SW480 (cell line): Measurements from ENCODE around the gene FBN2.
A peak's percentile ranks its signal among the peaks of the same experiment; 100 is the strongest.
"Not testable (repeated sequence)": the region's sequence is repeated elsewhere in the genome, so short reads cannot be mapped to it uniquely, and the experiment has no call there.

ENCODE experiments used
- DNase-seq: peaks from one replicate; pipeline ENCODE4 v3.0.0-alpha.2; 2016; ENCODE audit warnings: low spot score

Gene FBN2

GRCh38 chr5:128478386-128479368 lies 59.4 kb downstream of the FBN2 start:
- DNase-seq = no peak

GRCh38 chr5:128477944-128478343 lies 60.1 kb downstream of the FBN2 start:
- DNase-seq = no peak

GRCh38 chr5:128475693-128476092 lies 62.4 kb downstream of the FBN2 start:
- no peak for DNase-seq

- no peak for DNase-seq
Observed at GRCh38 chr5:128472919-128473318, 65.1 kb downstream of the FBN2 start.

GRCh38 chr5:128472036-128472435 lies 66.0 kb downstream of the FBN2 start:
- DNase-seq = no peak

GRCh38 chr5:128470663-128471062 lies 67.4 kb downstream of the FBN2 start:
- no peak for DNase-seq

- no peak for DNase-seq
Observed at GRCh38 chr5:128469912-128470311, 68.1 kb downstream of the FBN2 start.

- DNase-seq = no peak
Observed at GRCh38 chr5:128466980-128467379, 71.1 kb downstream of the FBN2 start.

GRCh38 chr5:128466554-128466953 lies 71.5 kb downstream of the FBN2 start:
- DNase-seq = no peak

- no peak for DNase-seq
Observed at GRCh38 chr5:128464596-128464995, 73.4 kb downstream of the FBN2 start.

GRCh38 chr5:128462330-128462729 lies 75.7 kb downstream of the FBN2 start:
- DNase-seq = no peak

- DNase-seq = not testable (repeated sequence)
Observed at GRCh38 chr5:128457147-128457915, 80.7 kb downstream of the FBN2 start.

- no peak for DNase-seq
Observed at GRCh38 chr5:128455841-128456361, 82.1 kb downstream of the FBN2 start.

- no peak for DNase-seq
Observed at GRCh38 chr5:128453121-128453520, 84.9 kb downstream of the FBN2 start.

- not testable (repeated sequence) for DNase-seq
Observed at GRCh38 chr5:128447224-128447623, 90.8 kb downstream of the FBN2 start.

GRCh38 chr5:128441941-128442350 lies 96.1 kb downstream of the FBN2 start:
- no peak for DNase-seq

GRCh38 chr5:128441165-128441564 lies 96.9 kb downstream of the FBN2 start:
- no peak for DNase-seq

- peak; percentile 98 for DNase-seq
Observed at GRCh38 chr5:128436749-128437188, 101.3 kb downstream of the FBN2 start.

GRCh38 chr5:128435861-128436260 lies 102.2 kb downstream of the FBN2 start:
- DNase-seq = no peak

- no peak for DNase-seq
Observed at GRCh38 chr5:128434993-128435392, 103.1 kb downstream of the FBN2 start.

GRCh38 chr5:128432913-128433440 lies 105.1 kb downstream of the FBN2 start:
- DNase-seq = no peak

- no peak for DNase-seq
Observed at GRCh38 chr5:128427921-128428320, 110.1 kb downstream of the FBN2 start.
